Mesodermal cell (in vitro differentiated cells): Measurements from ENCODE around the gene MGLL.
"Not testable (repeated sequence)": the region's sequence is repeated elsewhere in the genome, so short reads cannot be mapped to it uniquely, and the experiment has no call there.

ENCODE experiments used
- H3K27ac ChIP-seq: 2 replicates; pipeline ENCODE4 v1.7.0; 2013; ENCODE audit warnings: mild to moderate bottlenecking, low read depth, low read length, moderate library complexity; ENCODE audit not compliant: severe bottlenecking
- H3K36me3 ChIP-seq: 2 replicates; pipeline ENCODE4 v1.7.1; 2013; ENCODE audit warnings: mild to moderate bottlenecking, low read length, moderate library complexity; ENCODE audit not compliant: control insufficient read depth, insufficient read depth
- H3K4me1 ChIP-seq: one replicate; pipeline ENCODE4 v1.7.1; 2013; ENCODE audit warnings: mild to moderate bottlenecking, low read length; ENCODE audit not compliant: insufficient read depth, control insufficient read depth, poor library complexity, severe bottlenecking
- H3K4me3 ChIP-seq: 2 replicates; pipeline ENCODE4 v1.7.0; 2013; ENCODE audit warnings: low read length, control low read depth, mild to moderate bottlenecking; ENCODE audit not compliant: insufficient read depth, poor library complexity, severe bottlenecking; ENCODE audit errors: extremely low read depth
- H3K9me3 ChIP-seq: 2 replicates; pipeline ENCODE4 v1.7.1; 2013; ENCODE audit warnings: mild to moderate bottlenecking, low read length, moderate library complexity; ENCODE audit not compliant: control insufficient read depth
- WGBS, 2 experiments: methylation state at CpG; one replicate each; pipeline ENCODE4 v1.1.5; 2013; ENCODE audit warnings: missing lambda C conversion rate in 2 of 2; ENCODE audit not compliant: insufficient coverage in 2 of 2; 5-methylcytosine and 5-hydroxymethylcytosine counted together

The MGLL gene

DNA sequence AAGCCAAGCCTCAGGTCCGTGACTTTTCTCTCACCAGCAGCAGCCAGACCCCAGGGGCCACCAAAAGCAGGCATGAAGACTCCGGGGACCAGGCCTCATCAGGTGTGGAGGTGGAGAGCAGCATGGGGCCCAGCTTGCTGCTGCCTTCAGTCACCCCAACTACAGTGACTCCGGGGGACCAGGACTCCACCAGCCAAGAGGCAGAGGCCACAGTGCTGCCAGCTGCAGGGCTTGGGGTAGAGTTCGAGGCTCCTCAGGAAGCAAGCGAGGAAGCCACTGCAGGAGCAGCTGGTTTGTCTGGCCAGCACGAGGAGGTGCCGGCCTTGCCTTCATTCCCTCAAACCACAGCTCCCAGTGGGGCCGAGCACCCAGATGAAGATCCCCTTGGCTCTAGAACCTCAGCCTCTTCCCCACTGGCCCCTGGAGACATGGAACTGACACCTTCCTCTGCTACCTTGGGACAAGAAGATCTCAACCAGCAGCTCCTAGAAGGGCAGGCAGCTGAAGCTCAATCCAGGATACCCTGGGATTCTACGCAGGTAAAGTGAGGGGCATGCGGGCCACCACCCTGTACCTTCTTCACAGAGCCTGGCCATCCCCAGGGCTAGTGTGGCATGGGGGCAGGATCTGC is 161.6 kb downstream of the MGLL start:
- Histone ChIP-seq H3K4me3 (no peak overlapping the region), H3K36me3 (no peaks in the 10 kb centered on the region), H3K4me1 (no peaks in the 10 kb centered on the region), H3K9me3 (no peaks in the 10 kb centered on the region), H3K27ac (no peak overlapping the region)
- WGBS, 2 experiments: 94 to 96% methylated on average over 9 of the region's 10 CpGs

DNA sequence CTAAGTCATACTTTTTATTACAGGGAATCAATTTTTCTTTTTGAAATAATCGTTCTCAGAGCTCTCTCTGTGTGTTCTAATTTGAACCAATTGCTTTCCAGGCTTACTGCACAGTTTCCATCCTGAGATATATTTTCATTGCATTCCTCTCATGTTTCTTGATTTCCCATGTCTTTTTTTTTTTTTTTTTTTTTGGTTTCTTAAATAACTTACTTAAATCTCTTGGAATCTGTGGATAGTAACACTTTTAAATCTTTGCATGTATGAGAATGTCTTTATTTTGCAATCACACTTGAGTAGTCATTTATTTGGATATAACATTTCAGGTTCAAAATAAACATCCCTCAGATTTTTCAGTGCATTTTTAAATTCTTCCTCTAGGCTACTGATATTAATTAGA is 164.1 kb downstream of the MGLL start:
- WGBS, 2 experiments: 33 to 83% methylated on average over 1 of the region's 1 CpG
- no peak overlapping the region for H3K27ac ChIP-seq
- no peaks in the 10 kb centered on the region for H3K9me3 ChIP-seq
- H3K4me3 ChIP-seq: no peak overlapping the region
- peaks cover 6% of the 10 kb centered on the region for H3K4me1 ChIP-seq
- no peaks in the 10 kb centered on the region for H3K36me3 ChIP-seq

DNA sequence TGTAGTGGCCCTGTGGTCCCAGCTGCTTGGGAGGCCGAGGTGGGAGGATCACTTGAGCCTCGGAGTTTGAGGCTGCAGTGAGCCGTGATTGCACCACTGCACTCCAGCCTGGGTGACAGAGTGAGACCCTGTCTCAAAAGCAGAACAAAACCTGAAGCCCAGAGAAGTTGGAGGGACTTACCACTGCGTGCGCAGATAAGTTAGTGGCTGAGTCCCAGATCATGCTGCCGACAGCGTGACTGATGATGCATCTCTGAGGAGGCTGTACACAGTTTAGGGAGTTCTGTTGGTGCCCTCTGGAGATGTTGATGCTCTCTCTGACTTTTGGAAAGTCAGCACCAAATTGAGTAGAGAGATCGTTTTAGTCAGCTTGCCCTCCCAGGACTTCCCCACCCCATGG is 165.4 kb downstream of the MGLL start:
- H3K27ac ChIP-seq: no peak overlapping the region
- H3K4me1 ChIP-seq: peaks cover 6% of the 10 kb centered on the region
- 97 to 100% methylated on average over 7 to 8 of the region's 8 CpGs for WGBS, 2 experiments
- H3K4me3 ChIP-seq: no peak overlapping the region
- no peaks in the 10 kb centered on the region for H3K9me3 ChIP-seq
- H3K36me3 ChIP-seq: no peaks in the 10 kb centered on the region

DNA sequence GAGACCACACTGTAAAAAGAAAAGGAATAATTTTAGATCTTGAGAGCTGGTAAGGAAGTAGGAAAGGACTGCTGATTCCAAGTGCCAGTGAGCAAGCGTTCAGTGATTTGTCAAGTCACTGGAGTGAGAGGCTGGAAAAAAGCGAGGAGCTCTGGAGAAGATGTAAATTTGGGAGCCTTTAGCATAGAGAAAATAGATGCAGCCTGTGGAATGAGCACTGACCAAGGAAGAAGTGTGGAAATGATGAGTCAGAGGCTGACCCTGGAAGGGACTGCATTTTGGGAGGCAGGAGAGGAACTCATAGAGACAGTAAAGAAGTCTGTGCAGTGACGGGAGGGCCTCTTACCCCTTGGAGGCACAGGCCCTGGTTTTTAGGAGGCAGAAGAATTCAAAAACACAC is 166.7 kb downstream of the MGLL start:
- Histone ChIP-seq H3K36me3 (no peaks in the 10 kb centered on the region), H3K4me3 (no peak overlapping the region), H3K4me1 (peaks cover 6% of the 10 kb centered on the region), H3K9me3 (no peaks in the 10 kb centered on the region), H3K27ac (peak overlapping the region; percentile 83)
- WGBS, 2 experiments: 62 to 75% methylated on average over 2 to 3 of the region's 3 CpGs

DNA sequence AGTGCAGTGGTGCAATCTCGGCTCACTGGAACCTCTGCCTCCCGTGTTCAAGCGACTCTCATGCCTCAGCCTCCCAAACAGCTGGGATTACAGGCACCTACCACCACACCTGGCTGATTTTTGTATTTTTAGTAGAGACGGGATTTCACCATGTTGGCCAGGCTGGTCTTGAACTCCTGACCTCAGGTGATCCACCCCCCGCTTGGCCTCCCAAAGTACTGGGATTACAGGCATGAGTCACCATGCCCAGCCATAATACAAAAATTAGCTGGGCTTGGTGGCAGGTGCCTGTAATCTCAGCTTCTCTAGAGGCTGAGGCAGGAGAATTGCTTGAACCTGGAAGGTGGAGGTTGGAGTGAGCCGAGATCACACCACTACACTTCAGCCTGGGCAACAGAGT is 167.3 kb downstream of the MGLL start:
- H3K36me3 ChIP-seq, H3K4me1 ChIP-seq, H3K4me3 ChIP-seq, H3K9me3 ChIP-seq: not testable (repeated sequence)
- H3K27ac ChIP-seq: peak overlapping the region; percentile 83
- WGBS, 2 experiments: 83 to 93% methylated on average over 1 to 3 of the region's 6 CpGs

DNA sequence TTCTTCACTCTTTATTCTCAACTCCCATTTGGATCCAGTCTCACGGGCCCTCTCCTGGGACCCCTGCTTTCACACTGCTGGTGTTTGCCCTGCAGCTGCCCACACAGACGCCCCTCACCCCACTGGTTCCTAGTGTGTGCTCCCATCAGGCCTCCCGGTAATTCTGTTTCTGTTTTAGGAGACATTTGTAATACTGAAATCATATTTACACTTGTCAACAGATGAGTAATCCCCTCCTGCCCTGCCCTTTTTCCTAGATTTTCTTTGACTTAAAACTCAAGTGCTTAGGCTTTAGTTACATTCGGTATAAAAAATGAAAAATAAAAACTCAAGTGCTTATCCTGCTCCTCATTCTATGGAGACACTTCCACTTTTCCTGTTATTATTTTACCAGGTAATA is 167.9 kb downstream of the MGLL start:
- H3K27ac ChIP-seq: no peak overlapping the region
- peaks cover 6% of the 10 kb centered on the region for H3K4me1 ChIP-seq
- H3K9me3 ChIP-seq: no peaks in the 10 kb centered on the region
- no peak overlapping the region for H3K4me3 ChIP-seq
- 100% methylated on average over 2 of the region's 4 CpGs for WGBS, 2 experiments
- no peaks in the 10 kb centered on the region for H3K36me3 ChIP-seq

DNA sequence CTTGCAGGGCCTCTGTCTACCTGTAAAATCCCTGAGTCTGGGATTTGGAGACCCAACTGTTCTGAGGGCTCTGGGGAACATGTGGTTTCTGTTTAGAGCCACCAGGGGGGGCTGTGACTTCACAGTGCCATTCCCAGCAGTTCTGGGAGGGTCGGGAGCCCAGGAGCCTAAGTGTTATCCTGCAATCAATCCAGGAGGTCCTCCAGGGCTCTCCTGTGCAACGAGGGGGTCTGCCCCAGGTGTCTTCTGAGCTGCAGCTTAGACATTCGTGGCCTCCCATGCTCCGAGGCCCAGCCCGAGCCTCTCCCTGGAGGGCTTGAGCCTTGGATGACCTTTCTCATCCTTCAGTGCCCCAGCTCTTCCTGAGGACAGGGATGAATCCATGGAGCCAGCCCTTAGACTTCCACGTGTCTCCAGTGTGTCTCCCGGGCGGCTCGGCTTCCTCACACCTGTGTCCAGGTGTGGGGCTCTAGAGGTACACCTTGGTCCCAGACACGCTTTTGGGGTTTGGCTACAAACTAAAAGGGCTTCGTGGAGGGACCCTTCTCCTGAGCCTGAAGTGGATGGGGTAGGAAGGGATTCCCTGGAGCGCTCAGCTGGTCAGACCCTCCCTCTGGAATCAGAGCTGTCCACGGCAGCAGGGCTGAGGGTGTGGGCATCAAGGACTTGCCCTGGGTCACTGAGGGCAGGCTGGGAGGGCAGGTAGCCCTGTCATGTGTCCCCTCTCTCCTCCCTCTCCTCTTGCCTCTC is 169.9 kb downstream of the MGLL start:
- Histone ChIP-seq H3K36me3 (no peaks in the 10 kb centered on the region), H3K9me3 (no peaks in the 10 kb centered on the region), H3K4me1 (peaks cover 6% of the 10 kb centered on the region), H3K27ac (no peak overlapping the region), H3K4me3 (no peak overlapping the region)
- 62 to 63% methylated on average over 11 of the region's 13 CpGs for WGBS, 2 experiments

DNA sequence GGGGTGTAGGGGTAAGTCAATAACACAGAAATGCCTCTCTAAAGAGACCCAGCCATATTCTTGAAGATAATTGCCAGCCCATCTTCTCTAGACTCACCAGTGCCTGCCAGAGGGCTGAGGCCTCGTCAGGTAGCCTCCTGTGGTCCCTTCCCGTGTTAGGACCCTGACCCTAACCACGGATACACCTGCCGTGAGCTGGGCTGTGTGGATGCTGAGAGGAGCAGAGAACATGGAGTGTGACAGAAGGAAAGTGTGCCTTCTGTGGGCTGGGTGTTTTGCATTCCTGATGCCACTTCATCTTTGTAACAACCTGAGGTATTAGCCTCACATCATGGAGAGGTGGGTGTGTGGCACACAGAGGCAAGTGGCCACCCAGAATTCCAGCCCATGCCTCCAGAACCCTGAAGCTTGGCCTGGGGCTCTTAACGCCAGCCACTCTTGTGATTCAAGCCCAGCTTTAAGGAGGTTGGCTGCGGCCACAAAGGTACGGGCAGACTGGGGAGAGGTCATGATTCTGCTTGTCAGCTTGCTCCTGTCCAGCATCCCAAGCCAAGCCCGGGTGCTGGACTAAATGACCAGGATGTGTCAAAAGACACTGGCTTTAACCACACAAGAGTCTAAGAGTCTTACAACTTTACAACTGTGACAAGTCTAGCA is 170.7 kb downstream of the MGLL start:
- Histone ChIP-seq H3K4me1 (peaks cover 6% of the 10 kb centered on the region), H3K9me3 (no peaks in the 10 kb centered on the region), H3K4me3 (no peak overlapping the region), H3K36me3 (no peaks in the 10 kb centered on the region), H3K27ac (no peak overlapping the region)
- 91 to 92% methylated on average over 4 to 5 of the region's 8 CpGs for WGBS, 2 experiments

DNA sequence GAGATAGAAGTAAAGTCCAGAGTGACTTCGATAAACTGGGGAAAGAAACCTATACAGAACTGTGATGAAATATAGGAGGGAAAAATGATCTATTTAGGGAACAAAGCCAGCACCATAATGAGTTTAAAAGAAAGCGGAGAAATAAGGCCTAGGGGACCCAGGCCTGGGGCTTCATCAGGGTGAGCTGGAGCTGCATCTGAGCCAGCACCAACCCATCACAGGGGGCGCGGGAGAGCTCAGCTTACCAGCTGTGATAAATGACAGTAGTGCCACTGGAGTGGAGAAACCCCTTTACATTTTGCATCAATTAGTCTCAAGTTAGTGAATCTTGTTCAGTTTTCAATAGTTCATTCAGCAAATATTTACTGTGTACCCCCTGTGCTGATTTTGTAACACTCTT is 172.1 kb downstream of the MGLL start:
- Histone ChIP-seq H3K4me1 (peaks cover 2% of the 10 kb centered on the region), H3K27ac (no peak overlapping the region), H3K9me3 (no peaks in the 10 kb centered on the region), H3K4me3 (no peak overlapping the region), H3K36me3 (no peaks in the 10 kb centered on the region)
- WGBS, 2 experiments: 84 to 96% methylated on average over 2 to 4 of the region's 4 CpGs

DNA sequence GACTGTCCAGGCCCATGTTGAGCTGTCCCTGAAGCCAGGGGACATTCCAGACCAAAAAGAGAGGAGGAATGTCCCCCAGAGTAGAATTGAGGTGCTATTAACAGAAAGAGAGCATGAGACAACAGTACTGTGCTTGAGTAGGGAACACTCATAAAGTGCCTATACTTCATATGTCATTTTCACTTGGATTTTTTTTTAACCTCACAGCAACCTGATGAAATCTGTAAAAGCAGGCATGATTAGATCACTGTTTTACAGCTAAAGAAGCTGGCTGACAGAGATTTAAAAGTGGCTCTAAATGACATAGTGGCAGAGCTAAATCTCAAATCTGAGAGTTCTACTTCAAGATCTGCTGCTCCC is 174.5 kb downstream of the MGLL start:
- Histone ChIP-seq H3K27ac (no peak overlapping the region), H3K36me3 (no peaks in the 10 kb centered on the region), H3K4me3 (no peak overlapping the region), H3K9me3 (no peaks in the 10 kb centered on the region), H3K4me1 (no peaks in the 10 kb centered on the region)
